OCI-LY7 (cell line): ENCODE results near the gene CTNNBL1.

Source experiments
- EZH2phosphoT487 ChIP-seq: fragments of 200-600 bp; sonication (generic); IDR thresholded peaks from 2 replicates; pipeline ENCODE4 v1.6.1; 2018; ENCODE audit warnings: low read depth, borderline replicate concordance, mild to moderate bottlenecking, mixed run types, antibody characterized with exemption, low read length, moderate library complexity, mixed read lengths
- TF ChIP-seq, protein P1 (sequence below): fragments of 200-600 bp; sonication (generic); conservative IDR thresholded peaks from 2 replicates; pipeline ENCODE4 v1.5.1; 2014; ENCODE audit warnings: mild to moderate bottlenecking, antibody characterized with exemption, low read length, moderate library complexity, mixed read lengths

DNA sequence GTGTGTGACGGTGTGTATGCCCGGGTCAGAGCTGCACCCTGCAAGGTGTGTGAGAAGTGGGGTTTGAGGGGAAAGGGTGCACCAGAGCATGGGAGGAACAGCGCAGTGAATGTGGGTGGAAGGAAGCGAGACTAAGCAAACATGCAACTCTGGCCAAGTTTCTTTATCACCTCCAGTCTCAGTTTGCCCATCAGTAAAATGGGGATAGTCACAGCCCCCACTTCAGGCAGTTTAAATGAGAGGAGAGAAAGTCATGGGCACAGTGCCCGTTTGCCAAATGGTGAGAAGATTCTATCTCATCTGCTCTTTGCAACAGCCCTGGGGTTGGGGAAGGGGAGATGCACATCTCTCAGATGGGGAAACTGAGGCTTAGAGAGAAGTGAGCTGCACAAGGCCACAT is 196.3 kb downstream of the CTNNBL1 start:
- TF ChIP-seq, protein P1, sequence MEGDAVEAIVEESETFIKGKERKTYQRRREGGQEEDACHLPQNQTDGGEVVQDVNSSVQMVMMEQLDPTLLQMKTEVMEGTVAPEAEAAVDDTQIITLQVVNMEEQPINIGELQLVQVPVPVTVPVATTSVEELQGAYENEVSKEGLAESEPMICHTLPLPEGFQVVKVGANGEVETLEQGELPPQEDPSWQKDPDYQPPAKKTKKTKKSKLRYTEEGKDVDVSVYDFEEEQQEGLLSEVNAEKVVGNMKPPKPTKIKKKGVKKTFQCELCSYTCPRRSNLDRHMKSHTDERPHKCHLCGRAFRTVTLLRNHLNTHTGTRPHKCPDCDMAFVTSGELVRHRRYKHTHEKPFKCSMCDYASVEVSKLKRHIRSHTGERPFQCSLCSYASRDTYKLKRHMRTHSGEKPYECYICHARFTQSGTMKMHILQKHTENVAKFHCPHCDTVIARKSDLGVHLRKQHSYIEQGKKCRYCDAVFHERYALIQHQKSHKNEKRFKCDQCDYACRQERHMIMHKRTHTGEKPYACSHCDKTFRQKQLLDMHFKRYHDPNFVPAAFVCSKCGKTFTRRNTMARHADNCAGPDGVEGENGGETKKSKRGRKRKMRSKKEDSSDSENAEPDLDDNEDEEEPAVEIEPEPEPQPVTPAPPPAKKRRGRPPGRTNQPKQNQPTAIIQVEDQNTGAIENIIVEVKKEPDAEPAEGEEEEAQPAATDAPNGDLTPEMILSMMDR: no peak
- no peak for TF ChIP-seq EZH2phosphoT487
